ENCODE data around the gene GCHFR. TPM values are rescaled to one million over a fixed set of nuclear protein-coding genes. Genes with fewer than 3 reads are reported as not detected.

Gene GCHFR
- total RNA-seq, 1 experiment from 2014 or later: 7.1 TPM

DNA sequence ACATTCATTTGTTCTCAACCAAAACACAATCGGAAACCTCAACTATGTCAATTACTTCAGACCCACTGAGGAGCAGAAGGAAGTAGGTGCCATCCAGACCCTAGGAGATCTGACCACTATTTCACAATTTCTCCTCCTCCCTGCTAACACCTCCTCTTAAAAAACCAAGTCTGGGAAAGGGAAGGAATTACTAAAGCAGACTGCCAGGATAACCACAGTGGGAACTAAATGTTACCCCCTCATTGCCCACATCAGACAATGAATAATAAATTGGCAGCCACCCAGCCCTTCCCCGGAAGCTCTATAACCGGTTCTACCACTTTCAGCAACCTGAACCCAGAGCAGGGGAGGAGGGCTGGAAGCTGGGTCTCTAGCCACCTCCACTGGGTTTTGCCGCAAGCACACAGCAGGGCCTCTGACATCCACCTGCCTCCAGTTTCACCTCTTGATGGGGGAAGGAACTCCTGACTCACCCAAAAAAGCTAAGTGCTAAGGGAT, 23.5 kb downstream of the GCHFR start:
- intact Hi-C loops (cut with micrococcal nuclease; ENCODE audit: unreplicated experiment): no loop called here
- peaks cover 11% of the 10 kb centered on the region for H3K4me1 ChIP-seq (ENCODE audit: insufficient read depth, low read length, poor library complexity, severe bottlenecking)
- ChIA-PET CTCF (interaction anchor here (2.1 kb wide), 1 partner anchor 71 kb away, joined by 10 read pairs; no protein-coding TSS in a partner anchor), POLR2A (ENCODE audit: low non-redundant PET) (no interaction called here)
- no peaks in the 10 kb centered on the region for H3K27me3 ChIP-seq (replicated peaks; ENCODE audit: insufficient read depth, low read depth, low read length, poor library complexity)
- peak; percentile 61 for DNase-seq (ENCODE audit: low spot score)
- H3K9me3 ChIP-seq (ENCODE audit: low read depth, low read length, poor library complexity, severe bottlenecking): no peaks in the 10 kb centered on the region
- peak overlapping the region; percentile 27 for H3K27ac ChIP-seq (ENCODE audit: low read depth, low read length, poor library complexity, severe bottlenecking)
- BruUV-seq (replicated peaks): no TSS peak
- no peaks in the 10 kb centered on the region for H3K36me3 ChIP-seq (ENCODE audit: insufficient read depth, low read length, poor library complexity, severe bottlenecking)
- no peak overlapping the region for H3K4me3 ChIP-seq (ENCODE audit: low read depth, low read length, poor library complexity, severe bottlenecking)
- no peak for TF ChIP-seq EZH2 (IDR thresholded peaks at IDR 0.05; ENCODE audit: borderline replicate concordance, low read depth, low read length, poor library complexity, severe bottlenecking)
- TF ChIP-seq CTCF (conservative IDR thresholded peaks at IDR 0.05; ENCODE audit: low read depth, low read length): no peak

DNA sequence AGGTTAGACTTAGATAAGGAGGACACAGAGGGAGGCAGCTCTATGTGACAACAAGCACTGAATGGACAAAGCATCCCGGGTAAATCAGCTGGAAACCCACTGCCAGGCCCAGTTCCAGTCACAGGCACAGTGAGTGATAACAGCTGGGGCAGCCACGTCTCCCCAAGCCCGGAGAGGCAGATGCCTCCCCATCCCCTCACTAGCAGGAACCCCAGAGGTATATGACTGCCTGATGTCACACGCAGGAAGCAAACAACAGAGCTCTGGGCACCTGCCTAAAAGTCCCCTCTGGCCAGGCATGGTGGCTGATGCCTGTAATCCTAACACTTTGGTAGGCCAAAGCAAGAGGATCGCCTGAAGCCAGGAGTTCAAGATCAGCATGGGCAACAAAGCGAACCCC, 24.1 kb downstream of the GCHFR start:
- no TSS peak for BruUV-seq (replicated peaks)
- Histone ChIP-seq H3K9me3 (ENCODE audit: low read depth, low read length, poor library complexity, severe bottlenecking) (no peaks in the 10 kb centered on the region), H3K4me1 (ENCODE audit: insufficient read depth, low read length, poor library complexity, severe bottlenecking) (peaks cover 11% of the 10 kb centered on the region), H3K27ac (ENCODE audit: low read depth, low read length, poor library complexity, severe bottlenecking) (peak overlapping the region; percentile 27), H3K27me3 (replicated peaks; ENCODE audit: insufficient read depth, low read depth, low read length, poor library complexity) (no peaks in the 10 kb centered on the region), H3K4me3 (ENCODE audit: low read depth, low read length, poor library complexity, severe bottlenecking) (no peak overlapping the region), H3K36me3 (ENCODE audit: insufficient read depth, low read length, poor library complexity, severe bottlenecking) (no peaks in the 10 kb centered on the region)
- intact Hi-C loops (cut with micrococcal nuclease; ENCODE audit: unreplicated experiment): no loop called here
- no peak for TF ChIP-seq CTCF (conservative IDR thresholded peaks at IDR 0.05; ENCODE audit: low read depth, low read length)
- POLR2A ChIA-PET (ENCODE audit: low non-redundant PET): no interaction called here
- CTCF ChIA-PET: interaction anchor here (2.1 kb wide), 1 partner anchor 70 kb away, joined by 10 read pairs; no protein-coding TSS in a partner anchor
- no peak for DNase-seq (ENCODE audit: low spot score)

GRCh38 chr15:40789119-40789518, 25.3 kb downstream of the GCHFR start:
- Histone ChIP-seq H3K36me3 (ENCODE audit: insufficient read depth, low read length, poor library complexity, severe bottlenecking) (no peaks in the 10 kb centered on the region), H3K27me3 (replicated peaks; ENCODE audit: insufficient read depth, low read depth, low read length, poor library complexity) (no peaks in the 10 kb centered on the region), H3K9me3 (ENCODE audit: low read depth, low read length, poor library complexity, severe bottlenecking) (no peaks in the 10 kb centered on the region), H3K4me3 (ENCODE audit: low read depth, low read length, poor library complexity, severe bottlenecking) (no peak overlapping the region), H3K4me1 (ENCODE audit: insufficient read depth, low read length, poor library complexity, severe bottlenecking) (peaks cover 19% of the 10 kb centered on the region), H3K27ac (ENCODE audit: low read depth, low read length, poor library complexity, severe bottlenecking) (no peak overlapping the region)
- CTCF ChIA-PET: interaction anchor here (2.1 kb wide), 1 partner anchor 69 kb away, joined by 10 read pairs; no protein-coding TSS in a partner anchor
- intact Hi-C loops (cut with micrococcal nuclease; ENCODE audit: unreplicated experiment): no loop called here
- no TSS peak for BruUV-seq (replicated peaks)
- no peak for DNase-seq (ENCODE audit: low spot score)
- TF ChIP-seq CTCF (conservative IDR thresholded peaks at IDR 0.05; ENCODE audit: low read depth, low read length) (no peak), EZH2 (IDR thresholded peaks at IDR 0.05; ENCODE audit: borderline replicate concordance, low read depth, low read length, poor library complexity, severe bottlenecking) (no peak)
- POLR2A ChIA-PET (ENCODE audit: low non-redundant PET): no interaction called here
